SK-N-DZ (cell line): Measurements from ENCODE around the gene CST11. TPM values are rescaled to one million over a fixed set of nuclear protein-coding genes. Genes with fewer than 3 reads are reported as not detected.
"Not testable (repeated sequence)": the region's sequence is repeated elsewhere in the genome, so short reads cannot be mapped to it uniquely, and the experiment has no call there.

Experiments
- DNase-seq: peaks from one replicate; pipeline ENCODE4 v3.0.0-alpha.2; 2015; ENCODE audit warnings: low spot score
- polyA plus RNA-seq, 2 experiments: library from polyadenylated mRNA; depleted of rRNA; stranded (reverse); fragments of >200 nt; gene quantifications; 2 replicates each; pipeline ENCODE4 v1.2.3, GENCODE V29; 2014

Gene CST11
- not detected in 2 replicates for polyA plus RNA-seq (2014; cell fraction: cytosol; rRNA removed)
- polyA plus RNA-seq (2014; cell fraction: nucleus; rRNA removed): not detected in 2 replicates

GRCh38 chr20:23452776-23453175 is at the start of gene CST11:
CST11 (minus strand) TSS chr20:23452876; CDS start chr20:23452811, 65 bp downstream.
- no peak for DNase-seq

DNA sequence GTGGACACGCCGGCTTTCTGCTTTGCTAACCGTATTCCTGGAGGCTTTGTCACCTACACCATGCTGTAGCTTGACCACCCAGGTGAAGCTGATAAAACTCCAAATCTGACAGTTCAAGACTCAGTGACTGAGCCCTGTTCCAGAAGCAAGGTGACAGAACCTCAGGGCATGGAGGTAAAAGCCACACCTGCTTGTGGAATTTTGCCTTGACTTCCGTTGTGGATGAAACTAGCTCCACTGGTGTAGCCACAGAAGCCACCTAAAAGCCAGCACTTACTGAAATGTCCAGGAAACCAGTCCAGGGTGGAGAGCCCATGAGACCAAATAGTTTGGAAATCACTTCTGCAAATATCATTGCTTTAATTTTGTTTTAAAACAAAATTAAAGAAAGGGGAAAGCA is 49.2 kb upstream of the CST11 start:
- no peak for DNase-seq

DNA sequence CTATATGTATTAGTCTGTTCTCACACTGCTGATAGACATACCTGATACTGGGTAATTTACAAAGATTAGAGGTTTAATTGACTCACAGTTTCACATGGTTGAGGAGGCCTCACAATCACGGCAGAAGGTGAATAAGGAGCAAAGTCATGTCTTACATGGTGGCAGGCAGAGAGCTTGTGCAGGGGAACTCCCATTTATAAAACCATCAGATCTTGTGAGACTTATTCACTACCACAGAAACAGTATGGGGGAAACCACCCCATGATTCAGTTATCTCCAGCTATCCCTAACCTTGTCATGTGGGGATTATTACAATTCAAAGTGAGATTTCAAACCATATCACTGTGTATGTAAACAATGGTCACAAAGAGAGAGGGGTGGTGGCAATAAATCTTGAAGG is 44.9 kb upstream of the CST11 start:
- DNase-seq: no peak

GRCh38 chr20:23493172-23493772 is 40.6 kb upstream of the CST11 start:
- no peak for DNase-seq

DNA sequence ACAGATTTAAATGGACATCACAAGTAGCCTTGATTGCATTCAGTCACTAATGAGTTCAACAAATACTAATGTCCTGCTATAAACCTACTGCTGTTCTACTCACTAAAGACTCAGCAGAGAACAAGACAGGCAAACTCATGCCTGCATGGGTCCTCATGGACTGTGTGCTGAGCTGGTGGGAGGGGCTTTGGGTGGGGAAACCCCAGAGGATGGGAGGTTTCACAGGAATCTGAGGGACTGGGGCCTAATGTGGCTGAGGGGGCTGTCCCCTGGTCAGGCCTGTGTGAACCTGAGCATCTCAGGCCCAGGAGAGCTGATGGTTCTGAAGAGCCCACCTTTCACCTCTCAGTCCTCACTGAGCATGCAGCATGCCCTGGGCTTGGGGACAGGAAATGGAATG is 39.6 kb upstream of the CST11 start:
- no peak for DNase-seq

GRCh38 chr20:23490817-23491216 is 38.1 kb upstream of the CST11 start, which contains the start of gene CST8:
CST8 (plus strand) TSS chr20:23491117; CDS start chr20:23491668, 551 bp downstream.
- no peak for DNase-seq

DNA sequence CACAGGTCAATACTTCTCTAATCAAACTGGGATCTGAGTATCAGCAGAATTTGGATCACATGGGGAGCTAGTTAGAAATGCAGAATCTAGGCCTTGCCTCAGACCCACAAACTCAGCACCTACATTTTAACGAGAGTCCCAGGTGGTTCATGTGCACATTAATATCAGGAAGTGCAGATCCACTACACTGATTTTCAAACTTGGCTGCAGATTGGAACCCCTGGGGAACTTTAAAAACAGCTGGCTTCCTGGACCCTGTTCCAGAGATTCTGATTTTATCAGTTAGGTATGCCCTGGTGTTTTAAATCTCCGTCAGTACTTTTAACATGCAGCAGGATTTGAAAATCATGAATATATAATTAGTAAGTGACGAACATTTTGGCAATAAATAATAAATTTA is 36.3 kb upstream of the CST11 start:
- no peak for DNase-seq

- no peak for DNase-seq
These were observed 35.8 kb upstream of the CST11 start for GRCh38 chr20:23488470-23488869.

DNA sequence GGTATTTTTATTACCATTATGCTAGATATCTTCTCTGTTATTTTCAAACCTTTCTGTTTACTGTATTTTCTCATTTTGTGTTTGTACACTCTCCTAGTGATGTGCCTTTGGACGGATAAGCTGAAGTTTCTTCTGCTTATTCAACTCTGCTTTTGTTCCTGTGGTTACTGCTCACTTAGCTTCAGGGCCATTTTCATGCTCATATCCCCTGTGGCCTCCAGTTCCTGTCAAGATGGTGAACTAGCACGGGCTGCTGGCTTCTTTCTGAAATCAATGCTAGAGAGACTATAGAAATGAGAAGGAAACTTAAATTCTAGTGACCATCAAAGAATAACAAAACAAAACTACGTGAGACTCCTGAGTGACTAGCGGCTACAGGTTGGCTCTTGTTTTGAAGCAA is 31.4 kb upstream of the CST11 start:
- DNase-seq: no peak

DNA sequence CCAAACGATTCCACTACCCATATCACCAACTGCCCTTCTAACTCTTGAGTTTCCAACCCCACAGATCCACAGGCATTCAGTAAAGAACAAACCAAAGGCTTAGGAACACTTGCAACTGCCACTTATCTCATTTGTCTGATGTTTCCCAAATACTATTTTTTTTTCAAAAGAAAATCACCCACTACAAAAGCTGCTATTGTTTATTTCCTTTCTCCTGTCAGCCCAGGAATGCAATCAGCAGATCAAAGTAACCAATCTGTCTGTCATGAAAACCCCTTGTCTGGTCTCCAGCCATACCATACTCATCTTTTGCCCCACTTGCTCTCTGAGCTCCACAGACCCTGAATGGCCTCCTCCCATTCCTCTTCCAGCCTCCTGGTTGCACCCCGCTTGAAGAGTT is 29.5 kb upstream of the CST11 start:
- no peak for DNase-seq

GRCh38 chr20:23479043-23479442 is 26.4 kb upstream of the CST11 start:
- no peak for DNase-seq

DNA sequence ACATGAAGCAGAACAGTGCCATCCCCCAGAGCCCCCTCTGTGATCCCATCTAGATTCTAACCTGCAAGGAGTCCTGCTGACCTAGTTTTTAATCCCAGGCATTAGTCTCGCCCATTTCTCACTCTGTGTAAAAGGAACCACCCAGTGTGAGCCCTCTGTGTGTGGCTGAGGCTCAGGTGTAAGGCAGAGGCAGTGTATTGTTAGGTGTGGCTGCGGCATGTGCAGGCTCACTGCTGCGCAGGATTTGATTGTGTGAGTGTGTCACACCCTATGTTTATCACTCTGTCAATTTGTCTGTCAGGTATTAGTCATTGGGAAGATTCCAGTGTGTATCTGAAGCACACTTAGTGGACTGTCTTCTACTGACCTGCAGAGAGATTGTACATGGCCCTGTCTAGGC is 24.5 kb upstream of the CST11 start:
- DNase-seq: no peak

DNA sequence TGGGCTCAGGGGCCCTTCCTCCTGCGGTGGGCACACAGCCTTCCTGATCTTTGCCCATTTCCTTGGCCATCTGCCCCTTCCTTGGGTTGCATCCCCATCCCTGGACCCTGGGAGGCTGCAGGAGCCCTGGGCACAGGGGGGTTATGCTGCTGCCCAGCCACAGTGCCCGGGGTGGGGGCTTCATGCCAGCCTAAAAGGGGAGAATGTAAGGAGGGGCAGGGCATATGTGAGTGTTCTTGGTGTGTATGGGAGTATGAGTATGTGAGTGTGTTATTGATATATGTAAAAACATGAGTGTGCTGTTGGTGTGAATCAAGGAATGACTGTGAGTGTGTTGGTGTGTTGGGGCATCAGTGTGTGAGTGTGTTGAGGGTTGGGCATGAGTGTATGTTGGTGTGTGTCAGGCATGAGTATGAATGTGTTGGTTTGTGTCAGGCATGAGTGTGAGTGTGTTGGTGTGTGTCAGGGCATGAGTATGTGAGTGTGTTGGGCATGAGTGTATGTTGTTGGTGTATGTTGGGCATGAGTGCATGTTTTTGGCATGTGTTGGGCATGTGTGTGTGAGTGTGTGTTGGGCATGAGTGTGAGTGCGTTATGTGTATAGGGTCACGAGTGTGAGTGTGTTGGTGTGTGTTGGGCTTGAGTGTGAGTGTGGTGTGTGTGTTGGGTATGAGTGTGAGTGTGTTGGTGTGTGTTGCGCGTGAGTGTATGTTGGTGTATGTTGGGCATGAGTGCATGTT is 23.5 kb upstream of the CST11 start:
- DNase-seq: no peak

DNA sequence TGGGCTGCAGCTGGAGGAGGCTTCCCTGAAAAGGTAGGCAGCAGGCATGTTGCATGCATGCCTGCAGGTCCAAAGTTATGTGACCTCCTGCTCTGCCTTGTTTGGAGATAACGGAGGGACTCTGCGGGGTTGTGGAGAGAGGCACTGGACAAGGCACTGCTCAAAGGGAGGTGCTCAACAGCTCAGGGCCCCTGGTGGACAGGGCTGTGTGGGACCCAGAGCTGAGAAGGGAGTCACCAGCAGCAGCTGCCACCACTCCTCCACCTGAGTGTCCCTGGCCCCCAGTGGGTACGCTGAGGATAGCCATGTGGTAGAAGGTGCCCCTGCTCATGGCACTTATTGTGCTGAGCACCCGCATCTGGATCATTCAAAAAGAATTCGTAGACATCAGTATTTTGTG is 22.7 kb upstream of the CST11 start:
- no peak for DNase-seq

DNA sequence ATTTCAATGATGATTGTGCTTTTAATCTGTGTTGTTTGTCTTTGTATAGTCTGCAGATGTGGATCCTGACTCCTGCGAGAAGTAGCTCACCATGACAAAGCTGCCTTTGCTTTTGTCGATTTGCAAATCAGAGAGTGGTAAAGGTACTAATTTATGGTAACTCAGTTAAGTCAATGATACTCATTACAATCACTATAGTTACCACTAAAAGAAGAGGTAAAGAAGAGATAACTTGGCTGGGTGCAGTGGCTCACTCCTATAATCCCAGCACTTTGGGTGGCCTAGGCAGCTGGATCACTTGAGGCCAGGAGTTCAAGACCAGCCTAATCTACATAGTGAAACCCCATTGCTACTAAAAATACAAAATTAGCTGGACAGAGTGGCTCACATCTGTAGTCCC is 20.6 kb upstream of the CST11 start:
- DNase-seq: not testable (repeated sequence)

- not testable (repeated sequence) for DNase-seq
These were observed 19.6 kb upstream of the CST11 start for GRCh38 chr20:23472306-23472705.

- not testable (repeated sequence) for DNase-seq
These were observed 14.3 kb upstream of the CST11 start for GRCh38 chr20:23466961-23467360.

GRCh38 chr20:23461180-23461579 is 8.5 kb upstream of the CST11 start:
- no peak for DNase-seq

GRCh38 chr20:23459461-23460150 is 6.9 kb upstream of the CST11 start:
- no peak for DNase-seq

DNA sequence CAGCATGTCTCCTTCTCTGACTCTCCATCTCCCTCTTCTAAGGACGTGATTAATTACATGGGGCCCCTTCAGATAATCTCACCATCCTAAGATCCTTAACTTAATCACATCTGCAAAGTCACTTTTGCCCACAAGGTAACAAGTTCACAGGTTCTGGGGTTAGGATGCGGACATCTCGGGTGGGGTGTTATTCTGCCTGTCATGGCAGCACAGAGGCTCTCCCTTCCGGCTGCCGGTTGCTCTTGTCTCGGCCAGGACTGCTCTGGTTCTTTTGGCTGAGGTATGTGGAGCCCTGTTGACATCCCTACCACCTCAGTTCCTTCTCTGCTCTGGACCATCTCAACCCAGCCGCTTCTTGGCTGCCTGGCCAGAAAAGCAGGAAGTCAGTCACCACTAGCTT is 4.2 kb upstream of the CST11 start:
- DNase-seq: no peak

- no peak for DNase-seq
These were observed 3.7 kb upstream of the CST11 start for GRCh38 chr20:23456409-23456808.

- DNase-seq: no peak
These were observed 3.0 kb upstream of the CST11 start for GRCh38 chr20:23455639-23456038.

GRCh38 chr20:23454816-23455215 is 2.1 kb upstream of the CST11 start:
- no peak for DNase-seq
